ENCODE results near the gene ALDH1B1.
A peak's percentile ranks its signal among the peaks of the same experiment; 100 is the strongest.

Gene ALDH1B1

DNA sequence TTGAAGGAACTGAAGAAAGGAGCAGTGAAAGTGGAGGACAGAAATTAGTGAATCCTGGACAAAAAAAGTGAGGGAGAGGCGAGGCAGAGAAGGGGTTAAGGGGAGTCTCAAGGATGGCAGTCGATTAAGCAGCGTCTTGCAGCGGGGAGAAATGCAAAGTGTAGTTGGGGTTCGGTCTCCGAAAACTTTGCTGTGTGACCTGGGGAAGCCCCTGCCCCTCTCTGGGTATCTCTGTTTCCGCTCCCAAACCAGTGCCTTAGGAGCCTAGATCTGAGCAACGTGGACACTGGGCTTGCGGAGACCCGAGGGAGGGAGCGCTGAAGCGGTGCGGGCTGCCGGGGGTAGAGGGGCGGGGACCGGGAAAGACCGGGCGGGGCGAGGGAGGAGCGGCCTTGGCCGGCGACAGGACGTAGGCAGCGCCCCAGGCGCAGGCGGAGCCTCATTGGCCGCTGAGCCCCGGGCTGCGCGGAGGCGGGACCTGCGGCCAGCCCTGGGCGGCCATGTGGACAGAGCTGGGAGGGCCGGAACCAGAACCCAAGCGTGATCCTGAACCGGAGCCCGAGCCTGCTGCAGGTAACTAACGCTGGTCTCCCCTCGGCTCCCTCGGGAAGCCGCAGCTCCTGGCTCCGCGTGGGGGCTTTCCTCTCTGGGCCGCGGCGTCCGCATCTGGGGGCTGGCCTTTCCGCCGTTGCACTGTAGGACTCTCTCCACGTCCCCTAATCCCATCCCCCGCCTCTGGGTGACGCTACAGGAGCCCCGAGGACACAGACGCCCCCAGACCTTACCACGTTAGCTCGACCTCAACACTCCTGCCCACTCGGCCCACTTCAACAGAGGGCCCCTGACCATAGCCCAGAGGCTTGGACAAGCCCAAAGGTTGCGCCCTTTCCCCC lies at the start of gene ALDH1B1:
TSS of gene ALDH1B1 (plus strand) at position 468 of the 893 bp plus-strand sequence. CDS start 3,047 bp downstream, outside the sequence.
- peak; percentile 77 for DNase-seq
- Mint-ChIP-seq H3K4me3 (peak within 1 kb of the TSS; percentile 89), H3K36me3 (ENCODE audit: low read depth) (peaks cover 25% of the 10 kb centered on the region), H3K9me3 (no peaks in the 10 kb centered on the region), H3K27me3 (peaks cover 9% of the 10 kb centered on the region), H3K4me1 (peaks cover 15% of the 10 kb centered on the region), H3K27ac (peak within 1 kb of the TSS; percentile 88)
- ATAC-seq: peak; percentile 98

DNA sequence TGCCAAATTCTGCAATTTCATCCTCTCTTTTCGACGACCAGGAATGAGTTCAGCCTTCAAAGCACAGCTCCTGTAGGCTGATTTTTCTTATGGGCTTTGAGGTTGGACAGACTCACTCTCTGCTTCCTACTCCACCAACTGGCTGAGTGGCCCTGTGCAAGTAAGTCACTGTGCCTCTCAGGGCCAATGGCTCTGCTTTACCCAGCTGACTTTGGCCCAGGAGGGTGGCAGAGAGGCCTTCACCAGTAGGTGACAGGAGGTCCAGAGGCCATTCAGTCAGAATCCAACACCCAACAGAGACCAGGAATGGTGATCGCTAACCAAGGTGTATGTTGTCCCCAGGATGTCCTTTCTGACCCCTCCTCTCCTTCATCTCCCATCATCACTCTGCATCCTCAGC lies 49.5 kb upstream of the ALDH1B1 start:
- H3K9me3 Mint-ChIP-seq: no peaks in the 10 kb centered on the region
- ATAC-seq: no peak
- peaks cover 4% of the 10 kb centered on the region for H3K4me1 Mint-ChIP-seq
- no peak for DNase-seq
- peaks cover 4% of the 10 kb centered on the region for H3K27me3 Mint-ChIP-seq
- H3K4me3 Mint-ChIP-seq: no peak overlapping the region
- no peaks in the 10 kb centered on the region for H3K36me3 Mint-ChIP-seq (ENCODE audit: low read depth)
- H3K27ac Mint-ChIP-seq: no peak overlapping the region

DNA sequence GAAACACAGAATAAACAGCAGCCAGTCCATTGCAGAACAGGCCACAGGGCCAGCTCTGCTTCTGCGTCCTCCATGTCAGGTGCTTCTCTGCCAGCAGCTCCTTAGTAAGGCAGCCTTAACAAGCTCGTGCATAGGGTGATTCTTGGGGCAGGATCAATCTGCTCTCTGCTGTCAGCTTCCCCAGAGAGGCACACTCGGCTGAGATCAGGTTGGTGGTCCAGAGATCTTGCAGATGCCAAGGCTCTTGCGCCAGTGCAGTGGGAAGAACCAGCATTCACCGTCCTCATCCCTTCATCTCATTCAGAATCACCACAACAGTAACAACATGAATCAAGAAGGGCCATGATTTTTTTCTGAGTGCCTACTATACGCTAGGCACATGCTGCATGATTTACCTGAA lies 49.0 kb upstream of the ALDH1B1 start:
- ATAC-seq: no peak
- Mint-ChIP-seq H3K4me3 (no peak overlapping the region), H3K27me3 (peaks cover 4% of the 10 kb centered on the region), H3K36me3 (ENCODE audit: low read depth) (no peaks in the 10 kb centered on the region), H3K9me3 (no peaks in the 10 kb centered on the region), H3K4me1 (peaks cover 4% of the 10 kb centered on the region), H3K27ac (no peak overlapping the region)
- no peak for DNase-seq

DNA sequence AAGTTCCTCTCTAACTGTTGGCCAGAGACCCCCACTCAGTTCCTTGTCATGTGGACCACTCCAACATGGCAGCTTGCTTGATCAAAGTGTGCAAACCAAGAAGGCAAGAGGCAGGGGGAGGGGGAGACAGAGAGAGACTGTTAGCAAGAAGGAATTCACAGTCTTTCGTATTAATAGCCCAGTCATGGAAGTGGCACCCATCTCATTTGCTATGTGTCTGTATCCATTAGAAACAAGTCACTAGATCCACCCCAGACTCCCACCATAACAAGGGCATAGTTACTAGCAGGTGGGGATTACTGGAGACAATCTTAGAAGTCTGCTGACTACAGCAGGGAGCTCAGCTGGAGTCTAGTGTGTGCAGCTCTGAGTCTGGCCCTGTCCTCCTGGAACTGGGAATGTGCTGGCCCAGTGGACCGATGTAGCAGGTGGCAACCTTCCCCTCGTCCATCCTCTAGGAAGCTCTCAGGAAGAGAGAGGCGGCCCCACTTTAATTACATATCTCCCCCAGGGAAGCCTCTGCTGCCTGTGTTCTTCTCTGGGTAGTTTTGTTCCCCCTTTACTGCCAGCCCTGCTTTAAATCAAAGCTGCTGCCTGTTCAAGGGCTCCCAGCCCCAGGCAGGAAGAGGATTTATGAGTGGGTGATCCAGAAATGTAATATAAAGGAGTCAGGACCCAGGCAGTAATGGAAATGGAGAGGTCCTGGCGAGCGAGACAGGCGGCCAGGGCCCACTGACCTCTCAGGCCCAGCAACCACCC lies 47.8 kb upstream of the ALDH1B1 start:
- DNase-seq (no peak), ATAC-seq (no peak)
- H3K27me3 Mint-ChIP-seq: peaks cover 9% of the 10 kb centered on the region
- no peak overlapping the region for H3K27ac Mint-ChIP-seq
- no peak overlapping the region for H3K4me3 Mint-ChIP-seq
- H3K4me1 Mint-ChIP-seq: no peaks in the 10 kb centered on the region
- no peaks in the 10 kb centered on the region for H3K36me3 Mint-ChIP-seq (ENCODE audit: low read depth)
- no peaks in the 10 kb centered on the region for H3K9me3 Mint-ChIP-seq

DNA sequence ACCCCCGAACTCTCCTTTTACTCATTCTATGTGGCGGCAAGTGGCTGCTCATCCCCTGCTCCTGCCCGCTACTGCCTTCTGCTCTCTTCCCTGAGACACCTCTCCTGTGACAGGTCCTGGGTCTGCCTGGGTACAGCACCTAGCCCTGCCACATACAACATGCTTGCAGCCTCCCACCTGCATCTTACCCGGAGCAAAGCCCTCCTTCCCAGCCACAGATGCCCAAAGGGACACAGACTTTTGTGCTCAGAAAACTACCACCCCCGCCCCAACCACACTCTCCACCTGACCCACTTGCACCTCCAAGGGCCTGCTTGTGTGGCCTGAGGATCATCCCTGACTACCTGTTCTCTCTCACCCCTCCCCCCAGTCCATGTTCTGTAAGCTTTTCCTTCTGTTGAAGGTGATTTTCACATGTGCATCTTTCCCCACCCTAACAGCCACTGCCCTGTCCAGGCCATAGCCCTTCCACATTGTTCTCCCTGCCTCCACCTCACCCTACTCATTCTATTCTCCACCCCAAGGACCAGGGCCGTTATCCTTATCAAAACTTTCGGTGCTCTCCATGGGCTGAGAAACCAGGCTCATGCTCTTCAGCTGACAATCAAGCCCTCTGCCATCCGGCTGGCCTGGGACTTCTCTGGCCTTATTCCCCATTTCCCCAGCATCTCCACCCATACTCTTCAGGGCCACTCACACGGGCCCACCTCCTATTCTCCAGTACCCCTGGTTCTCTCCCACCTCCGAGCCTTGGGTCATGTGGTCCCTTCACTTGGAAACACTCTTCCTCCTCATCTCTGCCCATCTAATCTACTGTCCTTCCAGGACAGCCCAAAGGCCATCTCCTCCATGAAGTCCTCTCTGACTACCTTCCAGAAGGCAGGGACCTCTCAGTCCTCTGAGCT lies 46.4 kb upstream of the ALDH1B1 start:
- Mint-ChIP-seq H3K27ac (no peak overlapping the region), H3K4me3 (no peak overlapping the region), H3K36me3 (ENCODE audit: low read depth) (no peaks in the 10 kb centered on the region), H3K9me3 (no peaks in the 10 kb centered on the region), H3K4me1 (no peaks in the 10 kb centered on the region), H3K27me3 (peaks cover 15% of the 10 kb centered on the region)
- DNase-seq: no peak
- no peak for ATAC-seq

DNA sequence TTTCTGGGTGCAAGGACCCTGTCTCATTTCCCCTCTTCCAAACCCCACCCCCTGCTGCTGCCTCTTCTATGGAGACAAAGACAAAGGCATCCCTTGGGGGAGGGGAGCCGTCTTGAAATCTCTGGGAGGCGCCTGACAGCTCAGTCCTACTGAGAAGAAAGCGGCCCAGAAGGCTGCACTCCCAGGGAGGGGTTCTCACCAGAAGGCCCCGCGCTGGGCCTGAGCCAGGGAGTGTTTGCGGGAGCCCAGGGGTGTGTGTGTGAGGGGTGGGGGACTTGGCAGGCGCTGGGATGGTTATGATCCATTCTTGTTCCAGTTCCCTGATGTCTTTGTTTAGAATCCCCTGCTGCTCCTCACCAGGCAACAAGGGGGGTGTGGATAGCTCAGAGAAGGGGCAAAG lies 45.7 kb upstream of the ALDH1B1 start:
- no peak overlapping the region for H3K27ac Mint-ChIP-seq
- ATAC-seq (no peak), DNase-seq (no peak)
- no peaks in the 10 kb centered on the region for H3K4me1 Mint-ChIP-seq
- peaks cover 15% of the 10 kb centered on the region for H3K27me3 Mint-ChIP-seq
- H3K9me3 Mint-ChIP-seq: no peaks in the 10 kb centered on the region
- no peaks in the 10 kb centered on the region for H3K36me3 Mint-ChIP-seq (ENCODE audit: low read depth)
- H3K4me3 Mint-ChIP-seq: no peak overlapping the region

DNA sequence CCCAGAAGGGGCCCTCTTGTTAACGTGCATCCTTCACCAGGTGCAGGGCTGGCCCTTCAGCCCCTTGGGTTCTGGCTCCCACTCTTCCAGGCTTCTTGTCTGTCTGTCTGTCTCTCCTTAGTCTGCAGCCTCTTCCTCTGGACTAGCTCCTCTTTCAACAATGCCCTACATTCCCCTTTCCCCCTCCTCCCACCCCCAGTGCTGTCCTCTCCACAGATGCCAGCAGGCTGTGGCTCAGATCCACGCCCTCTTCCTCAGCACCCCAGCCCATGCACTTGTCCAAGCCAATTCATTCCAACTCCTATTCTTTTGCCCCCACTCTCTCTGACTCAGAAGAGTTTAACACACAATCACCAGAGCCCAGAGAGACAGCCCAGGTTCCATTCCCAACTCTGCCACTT lies 45.2 kb upstream of the ALDH1B1 start:
- Mint-ChIP-seq H3K4me3 (no peak overlapping the region), H3K27ac (no peak overlapping the region), H3K36me3 (ENCODE audit: low read depth) (no peaks in the 10 kb centered on the region), H3K4me1 (no peaks in the 10 kb centered on the region), H3K9me3 (no peaks in the 10 kb centered on the region), H3K27me3 (peaks cover 15% of the 10 kb centered on the region)
- ATAC-seq: no peak
- DNase-seq: no peak

DNA sequence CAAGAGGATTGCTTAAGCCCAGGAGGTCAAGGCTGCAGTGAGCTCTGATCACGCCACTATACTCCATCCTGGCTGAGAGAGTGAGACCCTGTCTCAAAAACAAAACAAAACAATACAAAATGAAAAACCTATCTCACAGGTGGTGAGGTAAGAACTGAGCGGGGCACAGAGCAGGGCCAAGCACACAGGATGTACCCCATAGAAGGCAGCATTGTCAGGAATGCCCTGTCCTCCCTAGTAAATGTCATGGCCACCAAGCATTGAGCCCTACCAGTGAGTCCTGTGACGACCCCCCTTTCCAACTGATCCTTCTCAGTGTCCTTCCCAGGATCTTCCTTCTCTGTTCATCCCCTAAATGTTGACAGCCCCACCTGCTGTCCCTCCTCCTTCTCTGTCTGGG lies 44.6 kb upstream of the ALDH1B1 start:
- no peak for DNase-seq
- Mint-ChIP-seq H3K4me1 (no peaks in the 10 kb centered on the region), H3K9me3 (no peaks in the 10 kb centered on the region)

DNA sequence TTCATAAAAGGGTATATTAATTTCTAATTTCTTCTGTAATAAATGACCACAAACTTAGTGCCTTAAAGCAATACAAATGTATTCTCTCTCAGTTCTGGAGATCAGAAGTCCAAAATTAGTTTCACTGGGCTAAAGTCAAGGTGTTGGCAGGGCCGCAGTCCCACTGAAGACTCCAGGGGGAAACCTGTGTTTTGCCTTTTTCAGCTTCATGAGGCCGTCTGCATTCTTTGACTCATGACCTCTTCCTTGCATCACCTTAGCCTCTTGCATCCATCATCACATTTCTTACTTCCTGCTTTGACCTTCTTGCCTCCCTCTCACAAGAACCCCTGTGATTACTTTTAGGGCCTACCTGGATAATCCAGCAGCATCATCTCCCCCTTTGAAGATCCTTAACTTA lies 42.0 kb upstream of the ALDH1B1 start:
- no peaks in the 10 kb centered on the region for H3K36me3 Mint-ChIP-seq (ENCODE audit: low read depth)
- ATAC-seq: no peak
- peaks cover 15% of the 10 kb centered on the region for H3K27me3 Mint-ChIP-seq
- no peak for DNase-seq
- no peaks in the 10 kb centered on the region for H3K9me3 Mint-ChIP-seq
- no peak overlapping the region for H3K4me3 Mint-ChIP-seq
- H3K27ac Mint-ChIP-seq: no peak overlapping the region
- no peaks in the 10 kb centered on the region for H3K4me1 Mint-ChIP-seq

More for the DNA sequence above, 44.6 kb upstream of the ALDH1B1 start:
- H3K36me3 Mint-ChIP-seq (ENCODE audit: low read depth): no peaks in the 10 kb centered on the region
- no peak overlapping the region for H3K27ac Mint-ChIP-seq
- peaks cover 15% of the 10 kb centered on the region for H3K27me3 Mint-ChIP-seq
- H3K4me3 Mint-ChIP-seq: no peak overlapping the region
- ATAC-seq: no peak

DNA sequence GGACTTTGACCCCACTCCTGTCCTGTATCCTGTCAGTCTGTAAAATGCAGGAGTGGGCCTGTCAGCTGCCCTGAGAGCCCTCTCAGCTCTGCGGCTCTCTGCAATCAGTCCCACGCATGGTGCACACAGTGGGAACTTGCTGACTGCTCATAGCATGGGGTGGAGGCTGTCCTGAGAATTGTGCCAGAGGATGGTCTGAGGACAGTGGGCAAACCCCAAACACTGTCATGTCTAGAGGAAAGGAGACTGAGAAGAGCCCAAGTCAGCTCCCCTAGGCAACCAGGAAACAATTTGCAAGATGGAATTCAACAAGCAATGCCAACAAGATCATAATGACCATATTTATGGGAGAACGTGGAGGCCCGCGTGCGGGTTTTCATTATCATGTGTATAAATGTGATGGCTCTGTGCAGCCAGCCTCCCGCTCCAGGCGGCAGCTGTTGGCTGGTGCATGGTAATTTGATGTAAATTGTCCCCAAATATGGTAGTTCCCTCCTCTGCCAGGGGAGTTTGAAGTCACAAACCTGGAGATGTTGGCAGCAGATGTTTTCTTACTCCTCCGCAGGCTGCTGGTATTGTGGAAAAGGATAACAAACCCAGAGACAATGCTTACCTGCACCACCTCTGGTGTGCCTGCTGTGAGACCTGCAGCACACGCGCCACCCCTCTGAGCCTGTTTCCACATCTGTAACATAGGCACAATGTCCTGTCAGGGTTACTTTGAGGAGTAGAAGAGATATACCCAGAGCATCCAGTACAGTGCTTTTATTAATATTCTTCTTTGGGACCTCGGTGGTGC lies 39.8 kb upstream of the ALDH1B1 start:
- Mint-ChIP-seq H3K9me3 (no peaks in the 10 kb centered on the region), H3K4me3 (no peak overlapping the region), H3K4me1 (no peaks in the 10 kb centered on the region), H3K36me3 (ENCODE audit: low read depth) (no peaks in the 10 kb centered on the region), H3K27me3 (peaks cover 11% of the 10 kb centered on the region), H3K27ac (no peak overlapping the region)
- ATAC-seq (no peak), DNase-seq (no peak)

DNA sequence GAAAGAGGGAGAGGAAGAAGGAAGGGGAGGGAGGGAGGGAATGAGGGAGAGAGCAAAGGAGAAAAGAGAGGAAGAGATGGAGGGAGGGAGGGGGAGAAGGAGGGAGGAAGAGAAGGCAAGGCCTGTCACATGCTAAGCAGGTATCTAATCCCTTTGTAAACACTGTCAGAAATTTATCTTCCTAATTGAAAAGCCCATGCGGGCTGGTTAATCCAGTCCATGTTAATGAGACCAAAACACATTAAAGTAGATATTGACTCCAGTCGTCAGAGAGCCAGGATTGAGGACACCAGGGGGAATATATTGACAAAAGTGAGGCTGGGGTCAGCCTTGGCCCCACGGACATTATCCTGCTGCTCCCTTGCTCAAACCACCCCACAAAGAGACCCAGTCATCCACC lies 37.4 kb upstream of the ALDH1B1 start:
- DNase-seq (no peak), ATAC-seq (no peak)
- H3K4me1 Mint-ChIP-seq: no peaks in the 10 kb centered on the region
- H3K27ac Mint-ChIP-seq: no peak overlapping the region
- no peaks in the 10 kb centered on the region for H3K9me3 Mint-ChIP-seq
- no peak overlapping the region for H3K4me3 Mint-ChIP-seq
- H3K27me3 Mint-ChIP-seq: peaks cover 2% of the 10 kb centered on the region
- H3K36me3 Mint-ChIP-seq (ENCODE audit: low read depth): no peaks in the 10 kb centered on the region

DNA sequence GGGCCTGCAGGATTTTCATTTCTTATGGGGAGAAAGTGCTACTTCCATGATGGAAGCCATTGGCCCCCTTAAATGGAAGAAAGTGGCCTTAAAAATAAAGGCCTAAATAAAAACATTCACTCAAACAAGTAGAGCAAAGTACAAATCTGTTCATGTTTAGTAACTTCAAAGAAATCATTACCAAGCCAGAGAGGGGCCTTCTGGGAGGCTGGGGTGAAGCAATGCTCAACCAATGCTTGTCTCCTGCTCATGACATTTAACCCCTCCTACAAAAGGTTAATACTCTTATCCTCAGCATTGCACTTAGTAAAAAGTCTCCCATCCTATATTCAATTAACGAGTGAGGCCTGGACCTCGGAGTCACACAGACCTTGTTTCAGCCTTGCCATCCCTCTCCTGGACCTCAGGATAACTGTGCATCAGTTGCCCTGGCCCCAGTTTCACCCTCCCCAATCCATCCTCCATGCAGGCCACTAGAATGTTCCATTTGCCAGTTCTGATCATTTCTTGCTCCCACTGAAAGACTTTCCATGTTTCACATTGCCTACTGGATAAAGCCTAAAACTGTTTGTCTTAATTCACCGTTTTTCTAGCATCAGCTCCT lies 36.9 kb upstream of the ALDH1B1 start:
- Mint-ChIP-seq H3K36me3 (ENCODE audit: low read depth) (no peaks in the 10 kb centered on the region), H3K27ac (no peak overlapping the region), H3K4me3 (no peak overlapping the region), H3K27me3 (peaks cover 1% of the 10 kb centered on the region), H3K4me1 (no peaks in the 10 kb centered on the region), H3K9me3 (no peaks in the 10 kb centered on the region)
- no peak for ATAC-seq
- no peak for DNase-seq

DNA sequence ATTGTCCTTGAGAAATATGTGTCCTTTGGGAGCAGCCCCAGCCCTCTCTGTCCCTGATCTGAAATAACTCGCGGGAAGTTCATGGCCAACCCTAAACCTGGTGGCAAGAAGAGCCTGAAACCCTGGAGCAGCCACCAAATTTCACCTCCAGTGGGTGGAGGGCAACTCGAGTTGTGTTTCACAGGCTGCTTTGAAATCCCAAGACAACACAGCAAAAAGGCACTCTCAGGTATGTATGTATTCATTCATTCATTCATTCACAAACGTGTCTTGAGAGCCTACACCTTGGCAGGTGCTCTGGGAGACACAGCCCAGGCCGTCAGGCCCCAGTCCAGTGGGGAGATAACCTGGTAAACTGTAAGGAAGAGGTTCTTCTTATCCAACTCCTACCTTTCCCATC lies 35.7 kb upstream of the ALDH1B1 start:
- H3K36me3 Mint-ChIP-seq (ENCODE audit: low read depth): no peaks in the 10 kb centered on the region
- H3K27me3 Mint-ChIP-seq: no peaks in the 10 kb centered on the region
- DNase-seq: no peak
- H3K9me3 Mint-ChIP-seq: no peaks in the 10 kb centered on the region
- H3K4me1 Mint-ChIP-seq: no peaks in the 10 kb centered on the region
- H3K27ac Mint-ChIP-seq: no peak overlapping the region
- no peak overlapping the region for H3K4me3 Mint-ChIP-seq
- ATAC-seq: no peak
